KMS-11 (cell line): Measurements from ENCODE around the gene PXN.
"Not testable (repeated sequence)": the region's sequence is repeated elsewhere in the genome, so short reads cannot be mapped to it uniquely, and the experiment has no call there.

Experiments
- H2AFZ ChIP-seq: fragments of 200-600 bp; sonication (generic); 2 replicates; pipeline ENCODE4 v1.6.1; 2016; ENCODE audit warnings: antibody characterized with exemption, mixed run types, low read depth
- H3K27ac ChIP-seq: fragments of 200-600 bp; sonication (generic); 2 replicates; pipeline ENCODE4 v1.6.1; 2016; ENCODE audit warnings: mild to moderate bottlenecking, mixed run types
- H3K27me3 ChIP-seq: fragments of 200-600 bp; sonication (generic); 2 replicates; pipeline ENCODE4 v1.6.1; 2017; ENCODE audit warnings: mild to moderate bottlenecking, low read depth, mixed run types, moderate library complexity; ENCODE audit not compliant: insufficient read depth
- H3K36me3 ChIP-seq: fragments of 200-600 bp; sonication (generic); 2 replicates; pipeline ENCODE4 v1.6.1; 2017; ENCODE audit warnings: mild to moderate bottlenecking, mixed run types; ENCODE audit not compliant: insufficient read depth
- H3K4me1 ChIP-seq: fragments of 200-600 bp; sonication (generic); 2 replicates; pipeline ENCODE4 v1.6.1; 2016; ENCODE audit warnings: mild to moderate bottlenecking, low read depth, mixed run types; ENCODE audit not compliant: poor library complexity, severe bottlenecking
- H3K4me2 ChIP-seq: fragments of 200-600 bp; sonication (generic); 2 replicates; pipeline ENCODE4 v1.7.0; 2016; ENCODE audit warnings: mild to moderate bottlenecking, mixed run types
- H3K4me3 ChIP-seq: fragments of 200-600 bp; sonication (generic); IDR thresholded peaks from 2 replicates; pipeline ENCODE4 v1.6.1; 2017; ENCODE audit warnings: low read depth, low read length, mixed read lengths; ENCODE audit not compliant: insufficient read depth
- H3K79me2 ChIP-seq: fragments of 200-600 bp; sonication (generic); 2 replicates; pipeline ENCODE4 v1.6.1; 2016; ENCODE audit warnings: low read depth, mixed run types; ENCODE audit not compliant: insufficient read depth
- H3K9ac ChIP-seq: fragments of 200-600 bp; sonication (generic); 2 replicates; pipeline ENCODE4 v1.6.1; 2016; ENCODE audit warnings: mild to moderate bottlenecking, mixed run types
- H4K20me1 ChIP-seq: fragments of 200-600 bp; sonication (generic); 2 replicates; pipeline ENCODE4 v1.6.1; 2016; ENCODE audit warnings: mild to moderate bottlenecking, mixed run types; ENCODE audit not compliant: insufficient read depth
- CTCF ChIP-seq: fragments of 200-600 bp; sonication (generic); conservative IDR thresholded peaks from 2 replicates; pipeline ENCODE4 v1.6.1; 2017; ENCODE audit warnings: low read depth, mild to moderate bottlenecking, antibody characterized with exemption, low read length, moderate library complexity, mixed read lengths

PXN gene

GRCh38 chr12:120252071-120252906 lies 13.2 kb downstream of the PXN start:
- no peak overlapping the region for H3K4me2 ChIP-seq

GRCh38 chr12:120251364-120252070 lies 14.0 kb downstream of the PXN start:
- H3K4me3 ChIP-seq, H2AFZ ChIP-seq, H3K4me2 ChIP-seq, H3K27ac ChIP-seq, H3K27me3 ChIP-seq, H3K4me1 ChIP-seq, H3K9ac ChIP-seq, H4K20me1 ChIP-seq, H3K36me3 ChIP-seq, H3K79me2 ChIP-seq: not testable (repeated sequence)

More at GRCh38 chr12:120252071-120252906, 13.2 kb downstream of the PXN start:
- Histone ChIP-seq H2AFZ (no peak overlapping the region), H3K27ac (no peak overlapping the region), H4K20me1 (no peaks in the 10 kb centered on the region), H3K4me1 (no peaks in the 10 kb centered on the region), H3K27me3 (no peaks in the 10 kb centered on the region), H3K9ac (no peak overlapping the region), H3K4me3 (no peak overlapping the region), H3K36me3 (no peaks in the 10 kb centered on the region), H3K79me2 (no peaks in the 10 kb centered on the region)
- no peak for TF ChIP-seq CTCF

- Histone ChIP-seq H3K4me3 (no peak overlapping the region), H3K27ac (no peak overlapping the region), H3K36me3 (no peaks in the 10 kb centered on the region), H3K79me2 (no peaks in the 10 kb centered on the region), H2AFZ (no peak overlapping the region), H3K27me3 (no peaks in the 10 kb centered on the region), H4K20me1 (no peaks in the 10 kb centered on the region), H3K4me1 (no peaks in the 10 kb centered on the region), H3K9ac (no peak overlapping the region), H3K4me2 (no peak overlapping the region)
- TF ChIP-seq CTCF, result no peak
Measured at GRCh38 chr12:120249875-120250795, 15.4 kb downstream of the PXN start.

GRCh38 chr12:120249266-120249874 lies 16.2 kb downstream of the PXN start:
- Histone ChIP-seq H3K4me2 (no peak overlapping the region), H3K27ac (no peak overlapping the region), H3K36me3 (no peaks in the 10 kb centered on the region), H3K4me3 (no peak overlapping the region), H3K79me2 (no peaks in the 10 kb centered on the region), H3K27me3 (no peaks in the 10 kb centered on the region), H3K4me1 (no peaks in the 10 kb centered on the region), H4K20me1 (no peaks in the 10 kb centered on the region), H2AFZ (no peak overlapping the region), H3K9ac (no peak overlapping the region)
- TF ChIP-seq CTCF, result no peak
